GM12892 (cell line): ENCODE results near the gene RAD54L.
"Not testable (repeated sequence)": the region's sequence is repeated elsewhere in the genome, so short reads cannot be mapped to it uniquely, and the experiment has no call there.

Source experiments
- POLR2A ChIP-seq: IDR thresholded peaks from 2 replicates; pipeline ENCODE4 v1.6.1; 2011; ENCODE audit warnings: low read depth, low read length, control low read depth
- POLR2AphosphoS5 ChIP-seq: IDR thresholded peaks from 2 replicates; pipeline ENCODE4 v1.6.1; 2011; ENCODE audit warnings: low read depth, low read length, control low read depth
- TAF1 ChIP-seq: IDR thresholded peaks from 2 replicates; pipeline ENCODE4 v1.6.1; 2011; ENCODE audit warnings: low read depth, mild to moderate bottlenecking, control low read depth, low read length, borderline replicate concordance

GRCh38 chr1:46319301-46319700, 71.7 kb downstream of the RAD54L start:
- not testable (repeated sequence) for TF ChIP-seq POLR2AphosphoS5, POLR2A, TAF1
